Measurements from ENCODE around the gene C20orf202.

C20orf202 gene

DNA sequence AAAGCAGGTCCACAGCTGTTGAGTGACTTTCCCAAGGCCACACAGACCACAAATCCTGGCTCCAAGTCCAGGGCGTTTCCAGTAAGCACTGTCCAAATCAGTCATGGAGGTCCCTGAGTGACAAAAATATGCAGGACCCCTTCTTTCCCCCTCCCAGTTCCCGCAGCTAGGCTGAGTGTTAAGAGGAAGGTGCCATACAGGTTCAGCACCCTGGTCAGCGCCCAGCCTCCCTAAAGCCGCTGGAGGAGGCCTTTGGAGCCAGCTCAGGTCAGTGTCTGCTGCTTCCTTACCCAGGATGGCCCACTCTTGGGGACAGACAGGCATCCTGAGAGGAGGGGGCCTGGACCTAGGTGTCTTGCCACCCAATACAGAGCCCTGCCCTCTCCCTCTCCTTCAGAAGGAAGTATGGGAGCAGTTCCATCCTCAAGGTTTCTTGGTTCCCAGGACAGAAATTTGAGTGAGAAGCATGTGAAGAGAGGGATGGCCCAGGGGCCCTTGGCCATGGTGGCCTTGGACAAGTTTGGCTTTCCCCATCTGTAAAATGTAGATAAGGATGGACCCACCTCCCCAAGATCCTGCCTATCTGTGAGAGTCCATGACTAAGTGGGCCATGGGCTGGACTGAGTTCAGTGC lies 31.7 kb upstream of the C20orf202 start:
- DNase-seq (ENCODE audit: low read depth), result no peak
- TF ChIP-seq, protein P1, sequence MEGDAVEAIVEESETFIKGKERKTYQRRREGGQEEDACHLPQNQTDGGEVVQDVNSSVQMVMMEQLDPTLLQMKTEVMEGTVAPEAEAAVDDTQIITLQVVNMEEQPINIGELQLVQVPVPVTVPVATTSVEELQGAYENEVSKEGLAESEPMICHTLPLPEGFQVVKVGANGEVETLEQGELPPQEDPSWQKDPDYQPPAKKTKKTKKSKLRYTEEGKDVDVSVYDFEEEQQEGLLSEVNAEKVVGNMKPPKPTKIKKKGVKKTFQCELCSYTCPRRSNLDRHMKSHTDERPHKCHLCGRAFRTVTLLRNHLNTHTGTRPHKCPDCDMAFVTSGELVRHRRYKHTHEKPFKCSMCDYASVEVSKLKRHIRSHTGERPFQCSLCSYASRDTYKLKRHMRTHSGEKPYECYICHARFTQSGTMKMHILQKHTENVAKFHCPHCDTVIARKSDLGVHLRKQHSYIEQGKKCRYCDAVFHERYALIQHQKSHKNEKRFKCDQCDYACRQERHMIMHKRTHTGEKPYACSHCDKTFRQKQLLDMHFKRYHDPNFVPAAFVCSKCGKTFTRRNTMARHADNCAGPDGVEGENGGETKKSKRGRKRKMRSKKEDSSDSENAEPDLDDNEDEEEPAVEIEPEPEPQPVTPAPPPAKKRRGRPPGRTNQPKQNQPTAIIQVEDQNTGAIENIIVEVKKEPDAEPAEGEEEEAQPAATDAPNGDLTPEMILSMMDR (IDR thresholded peaks at IDR 0.05; ENCODE audit: control insufficient read depth, extremely low read depth, insufficient read depth), result no peak
- H3K4me3 ChIP-seq (ENCODE audit: low read depth, low read length), result no peak overlapping the region

DNA sequence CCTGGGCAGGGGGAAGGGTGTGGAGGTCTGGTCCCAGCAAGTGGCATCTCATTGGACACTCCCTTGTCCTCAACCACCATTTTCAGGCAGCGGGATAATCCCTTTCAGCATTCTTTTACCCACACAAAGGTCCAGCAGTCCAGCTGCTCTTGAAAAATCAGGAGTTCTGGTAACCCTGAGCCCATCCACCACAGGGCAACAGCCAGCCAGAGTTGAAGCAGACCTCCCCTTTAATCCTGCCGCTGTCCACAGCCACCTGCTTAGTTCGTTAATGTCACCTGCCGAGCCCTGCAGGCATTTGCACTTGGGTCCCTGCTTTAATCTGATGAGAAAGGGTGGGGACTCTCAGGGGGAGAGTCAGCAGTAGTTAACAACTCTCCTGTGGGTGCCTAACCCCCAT lies 29.6 kb upstream of the C20orf202 start:
- no peak overlapping the region for H3K4me3 ChIP-seq (ENCODE audit: low read depth, low read length)
- no peak for DNase-seq (ENCODE audit: low read depth)
- TF ChIP-seq, protein P1 (IDR thresholded peaks at IDR 0.05; ENCODE audit: control insufficient read depth, extremely low read depth, insufficient read depth), result no peak

DNA sequence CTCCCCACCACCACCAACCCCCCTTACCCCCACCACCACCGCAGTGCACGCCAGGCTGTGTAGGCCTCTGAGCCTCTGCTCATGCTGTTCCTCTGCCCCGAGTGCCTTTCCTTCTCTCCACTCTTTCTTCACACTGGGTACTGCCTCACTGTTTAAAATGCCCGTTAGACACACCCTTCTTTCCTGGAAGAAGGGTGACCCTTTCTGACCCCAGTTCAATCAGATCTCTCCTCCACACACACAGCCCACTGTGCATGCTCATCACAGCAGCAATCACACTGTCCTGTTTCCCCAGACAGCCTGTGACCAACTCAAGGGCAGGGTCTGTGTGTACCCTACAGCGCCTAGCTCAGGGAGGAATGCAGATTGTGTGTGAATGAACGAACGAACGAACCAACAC lies 28.5 kb upstream of the C20orf202 start:
- TF ChIP-seq, protein P1 (IDR thresholded peaks at IDR 0.05; ENCODE audit: control insufficient read depth, extremely low read depth, insufficient read depth), result no peak
- DNase-seq (ENCODE audit: low read depth), result no peak
- H3K4me3 ChIP-seq (ENCODE audit: low read depth, low read length), result no peak overlapping the region

DNA sequence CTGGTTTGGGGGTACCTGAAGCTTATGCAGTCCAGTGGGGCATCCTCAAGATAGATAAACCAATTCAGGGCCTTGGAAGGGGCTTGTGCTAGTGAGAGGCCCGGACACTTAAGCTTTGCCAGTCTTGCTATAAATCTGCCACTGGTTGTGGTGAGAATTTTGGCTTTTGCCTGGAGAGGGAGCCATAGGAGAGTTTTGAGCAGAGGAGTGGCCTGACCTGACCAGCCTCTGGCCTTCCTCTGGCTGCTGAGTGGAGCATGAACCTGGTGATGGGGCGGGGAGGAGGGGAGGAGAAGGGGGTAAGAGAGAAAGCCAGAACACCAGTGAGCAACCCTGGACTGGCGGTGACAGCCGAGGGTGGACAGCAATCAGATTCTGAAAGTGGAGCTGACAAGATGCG lies 25.6 kb upstream of the C20orf202 start:
- no peak for DNase-seq (ENCODE audit: low read depth)
- no peak overlapping the region for H3K4me3 ChIP-seq (ENCODE audit: low read depth, low read length)
- TF ChIP-seq, protein P1 (IDR thresholded peaks at IDR 0.05; ENCODE audit: control insufficient read depth, extremely low read depth, insufficient read depth), result peak; percentile 15; the same call in 1 of the 2 replicates

DNA sequence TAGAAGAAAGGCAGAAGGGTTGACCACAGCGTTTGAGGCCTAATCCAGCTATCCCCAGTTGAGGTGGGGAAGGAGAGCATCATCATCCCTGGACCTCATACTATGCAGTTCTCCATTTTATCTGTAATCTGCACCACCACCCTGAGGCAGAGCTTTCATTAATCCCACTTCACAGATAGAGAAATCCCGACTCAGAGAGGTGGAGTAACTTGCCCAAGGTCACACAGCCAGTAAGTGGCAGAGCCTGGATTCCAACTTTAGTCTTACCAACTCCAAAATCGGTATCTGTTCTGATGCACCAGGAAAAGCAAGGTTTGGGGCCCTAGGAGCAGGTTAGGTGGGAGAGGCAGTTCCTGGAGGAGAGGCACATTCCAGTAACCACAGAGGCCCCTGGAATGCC lies 25.2 kb upstream of the C20orf202 start:
- no peak for DNase-seq (ENCODE audit: low read depth)
- H3K4me3 ChIP-seq (ENCODE audit: low read depth, low read length), result no peak overlapping the region
- TF ChIP-seq, protein P1 (IDR thresholded peaks at IDR 0.05; ENCODE audit: control insufficient read depth, extremely low read depth, insufficient read depth), result no peak

DNA sequence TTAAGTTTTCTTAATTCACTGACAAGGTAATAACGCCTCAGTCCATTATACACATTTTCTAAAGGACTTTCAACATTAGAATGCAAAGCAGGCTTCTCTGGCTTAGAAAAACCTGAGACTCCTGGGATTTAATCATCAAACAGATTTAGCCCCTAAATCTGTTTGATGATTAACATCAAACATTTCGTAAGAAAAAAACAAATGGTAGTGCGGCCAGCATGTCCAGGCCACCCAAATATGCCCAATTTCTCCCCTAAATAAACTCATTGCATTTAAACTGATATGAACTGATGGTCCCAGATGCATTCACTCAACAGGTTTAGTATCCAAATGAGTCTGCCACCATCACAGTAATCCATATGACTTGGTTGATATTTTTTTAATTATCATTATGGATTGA lies 24.6 kb upstream of the C20orf202 start:
- no peak overlapping the region for H3K4me3 ChIP-seq (ENCODE audit: low read depth, low read length)
- DNase-seq (ENCODE audit: low read depth), result no peak
- TF ChIP-seq, protein P1 (IDR thresholded peaks at IDR 0.05; ENCODE audit: control insufficient read depth, extremely low read depth, insufficient read depth), result no peak

DNA sequence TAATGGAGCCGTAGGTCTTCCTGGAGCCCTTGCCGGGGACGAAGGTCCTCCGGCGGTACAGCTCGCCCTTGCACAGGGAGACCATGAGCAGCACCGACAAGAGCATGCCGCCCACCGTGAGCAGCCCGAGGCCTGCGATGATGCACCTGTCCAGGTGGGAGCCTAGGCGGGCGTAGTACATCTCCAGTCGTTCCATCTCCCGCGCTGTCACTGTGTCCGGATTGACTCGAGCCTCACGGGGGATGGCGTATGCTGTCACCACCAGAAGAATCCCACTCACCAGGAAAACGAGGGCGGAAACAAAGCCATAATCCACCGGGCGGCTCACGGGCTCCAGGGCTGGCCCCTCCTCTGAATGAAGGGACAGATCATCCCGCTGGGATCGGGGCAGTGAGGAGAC lies 22.3 kb upstream of the C20orf202 start:
- TF ChIP-seq, protein P1 (IDR thresholded peaks at IDR 0.05; ENCODE audit: control insufficient read depth, extremely low read depth, insufficient read depth), result no peak
- H3K4me3 ChIP-seq (ENCODE audit: low read depth, low read length), result no peak overlapping the region
- DNase-seq (ENCODE audit: low read depth), result no peak

All from LNCaP clone FGC (cell line).